ENCODE measurements around the gene HMX1.

DNA sequence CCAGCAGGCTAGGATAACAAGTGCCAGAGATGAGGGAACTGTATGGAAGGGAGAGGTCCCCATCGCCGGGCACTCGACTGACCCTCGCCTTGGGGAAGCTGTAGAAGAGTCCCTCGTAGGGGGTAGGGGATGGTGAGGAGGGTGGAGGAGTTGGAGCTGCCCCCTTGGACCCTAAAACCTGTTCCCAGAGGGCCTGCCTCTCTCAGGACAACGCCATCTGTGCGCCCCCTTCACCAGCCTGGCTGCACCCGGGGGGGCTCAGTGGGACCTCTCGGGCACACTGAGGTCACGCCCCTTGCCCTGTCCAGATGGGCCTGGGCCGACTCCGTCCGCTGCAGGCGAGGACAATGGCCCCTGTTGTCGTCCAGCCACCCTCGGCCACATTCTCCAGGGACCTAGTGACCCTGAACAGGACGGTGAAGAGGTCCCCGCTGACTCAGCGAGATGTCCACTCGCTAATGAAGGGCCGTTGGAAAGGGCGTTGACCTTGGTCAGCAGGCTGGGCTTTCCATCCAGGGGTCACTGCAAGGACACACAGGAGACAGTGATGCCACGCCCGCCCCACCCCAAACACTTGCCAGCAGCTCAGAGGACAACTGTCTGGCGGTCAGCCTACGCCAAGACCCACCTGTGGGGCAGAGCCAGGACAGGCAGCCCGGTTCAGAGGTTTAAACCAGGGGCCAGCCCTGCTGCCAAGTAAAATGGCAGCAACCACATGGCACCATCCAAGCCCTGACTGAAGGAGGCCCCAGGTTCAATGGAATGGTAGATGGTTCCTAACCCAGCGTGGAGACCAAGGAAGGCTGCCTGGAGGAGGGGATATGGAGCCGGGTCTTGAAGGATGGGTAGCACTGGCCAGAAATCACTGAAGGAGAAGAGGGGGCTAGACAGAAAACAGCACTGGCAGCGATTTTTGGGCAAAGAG is 51.2 kb downstream of the HMX1 start:
- TF ChIP-seq POLR2A (IDR thresholded peaks at IDR 0.05; ENCODE audit: low read depth, low read length) = no peak
- TF ChIP-seq POLR2AphosphoS5 (IDR thresholded peaks at IDR 0.05; ENCODE audit: low read depth, low read length) = no peak
- TF ChIP-seq PAX5 (IDR thresholded peaks at IDR 0.05; ENCODE audit: insufficient read depth, low read length, severe bottlenecking) = no peak

All from GM12891 (cell line).